Measurements from ENCODE around the gene HDAC4.

DNA sequence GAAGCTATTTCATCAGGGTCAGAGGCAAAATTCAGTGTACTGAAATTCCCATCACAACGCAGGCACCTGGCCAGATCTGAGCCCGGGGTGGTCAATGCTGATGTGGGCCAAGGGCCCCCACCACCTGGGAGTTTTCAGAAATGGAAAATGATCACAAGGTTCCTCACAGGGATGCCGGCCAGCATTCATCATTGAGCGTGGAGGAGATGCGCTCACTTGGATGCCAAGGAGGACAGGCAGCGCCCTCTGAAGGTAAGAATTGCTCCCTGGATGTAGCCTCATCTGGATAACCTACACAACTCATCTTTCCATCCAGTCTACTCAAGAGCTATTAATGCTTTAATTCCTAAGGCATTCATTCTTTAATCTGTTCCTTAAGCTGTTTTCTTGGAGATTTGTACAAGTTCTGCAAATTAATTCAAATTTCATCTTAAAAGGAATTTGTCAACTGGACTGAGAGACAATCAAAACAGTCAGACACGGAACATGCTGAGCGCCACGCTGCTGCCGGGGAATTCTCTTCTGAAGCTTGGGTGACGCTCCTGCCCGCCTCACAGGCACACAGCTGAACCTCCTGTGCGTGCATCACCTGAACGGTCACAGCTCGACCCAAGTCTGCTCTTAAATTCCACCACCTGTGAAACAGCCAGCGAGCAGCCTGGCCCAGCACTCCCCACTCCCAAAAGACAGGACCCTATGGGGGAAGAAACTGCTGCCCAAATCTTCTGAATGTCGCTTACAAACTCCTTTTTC is 206.7 kb downstream of the HDAC4 start:
- no peak for TF ChIP-seq EP300 (IDR thresholded peaks at IDR 0.05)
- TF ChIP-seq POLR2A (IDR thresholded peaks at IDR 0.05) = no peak
